ENCODE measurements around the gene RAPGEF4.

Gene RAPGEF4

DNA sequence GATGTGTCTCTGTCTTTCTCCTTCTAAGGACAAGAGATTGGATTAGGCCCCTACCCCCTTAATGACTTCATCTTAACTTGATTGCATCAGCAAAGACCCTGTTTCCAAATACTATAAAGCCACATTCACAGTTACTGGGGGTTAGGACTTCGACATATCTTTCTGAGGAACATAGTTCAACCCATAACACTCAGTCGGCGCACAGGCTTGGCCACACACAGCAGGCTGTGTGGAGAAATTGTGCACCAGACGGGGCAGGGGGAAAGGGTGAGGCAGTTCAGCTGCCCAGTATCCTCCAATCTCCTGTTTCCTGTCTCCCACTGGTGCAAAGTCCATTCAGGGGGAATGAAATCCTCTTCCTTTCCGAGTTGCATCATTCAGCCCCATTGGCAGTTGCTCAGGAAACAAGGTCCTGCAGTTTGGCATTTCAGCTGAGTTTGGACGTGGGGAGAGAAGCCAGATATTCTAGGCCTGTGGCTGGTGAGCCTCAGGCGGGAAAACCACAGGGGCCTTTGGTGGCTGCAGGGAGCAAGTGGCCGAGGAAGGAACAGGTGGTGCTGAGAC lies 9.4 kb upstream of the RAPGEF4 start:
- DNase-seq (ENCODE audit: extremely low read depth, low read depth) = no peak
- TF ChIP-seq, protein P1, sequence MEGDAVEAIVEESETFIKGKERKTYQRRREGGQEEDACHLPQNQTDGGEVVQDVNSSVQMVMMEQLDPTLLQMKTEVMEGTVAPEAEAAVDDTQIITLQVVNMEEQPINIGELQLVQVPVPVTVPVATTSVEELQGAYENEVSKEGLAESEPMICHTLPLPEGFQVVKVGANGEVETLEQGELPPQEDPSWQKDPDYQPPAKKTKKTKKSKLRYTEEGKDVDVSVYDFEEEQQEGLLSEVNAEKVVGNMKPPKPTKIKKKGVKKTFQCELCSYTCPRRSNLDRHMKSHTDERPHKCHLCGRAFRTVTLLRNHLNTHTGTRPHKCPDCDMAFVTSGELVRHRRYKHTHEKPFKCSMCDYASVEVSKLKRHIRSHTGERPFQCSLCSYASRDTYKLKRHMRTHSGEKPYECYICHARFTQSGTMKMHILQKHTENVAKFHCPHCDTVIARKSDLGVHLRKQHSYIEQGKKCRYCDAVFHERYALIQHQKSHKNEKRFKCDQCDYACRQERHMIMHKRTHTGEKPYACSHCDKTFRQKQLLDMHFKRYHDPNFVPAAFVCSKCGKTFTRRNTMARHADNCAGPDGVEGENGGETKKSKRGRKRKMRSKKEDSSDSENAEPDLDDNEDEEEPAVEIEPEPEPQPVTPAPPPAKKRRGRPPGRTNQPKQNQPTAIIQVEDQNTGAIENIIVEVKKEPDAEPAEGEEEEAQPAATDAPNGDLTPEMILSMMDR (IDR thresholded peaks at IDR 0.05; ENCODE audit: low read depth, low read length) = no peak

DNA sequence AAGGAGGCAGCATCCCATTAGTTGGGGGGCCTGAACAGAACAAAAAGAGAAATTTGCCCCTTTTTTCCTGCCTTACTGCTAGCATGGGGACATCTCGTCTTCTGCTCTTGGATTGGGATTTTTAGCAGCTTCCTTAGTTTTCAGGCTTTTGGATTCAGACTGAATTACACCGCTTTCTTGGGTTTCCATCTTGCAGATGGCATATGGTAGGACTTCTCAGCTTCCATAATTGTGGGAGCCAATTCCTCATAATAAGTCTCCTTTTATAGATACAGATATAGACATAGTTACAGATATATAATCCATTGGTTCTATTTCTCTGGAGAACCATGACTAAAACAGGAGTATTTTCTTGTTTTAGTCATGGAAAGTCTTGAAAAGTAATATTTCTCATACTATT lies 5.2 kb upstream of the RAPGEF4 start:
- TF ChIP-seq, protein P1 (IDR thresholded peaks at IDR 0.05; ENCODE audit: low read depth, low read length) = no peak
- no peak for DNase-seq (ENCODE audit: extremely low read depth, low read depth)

DNA sequence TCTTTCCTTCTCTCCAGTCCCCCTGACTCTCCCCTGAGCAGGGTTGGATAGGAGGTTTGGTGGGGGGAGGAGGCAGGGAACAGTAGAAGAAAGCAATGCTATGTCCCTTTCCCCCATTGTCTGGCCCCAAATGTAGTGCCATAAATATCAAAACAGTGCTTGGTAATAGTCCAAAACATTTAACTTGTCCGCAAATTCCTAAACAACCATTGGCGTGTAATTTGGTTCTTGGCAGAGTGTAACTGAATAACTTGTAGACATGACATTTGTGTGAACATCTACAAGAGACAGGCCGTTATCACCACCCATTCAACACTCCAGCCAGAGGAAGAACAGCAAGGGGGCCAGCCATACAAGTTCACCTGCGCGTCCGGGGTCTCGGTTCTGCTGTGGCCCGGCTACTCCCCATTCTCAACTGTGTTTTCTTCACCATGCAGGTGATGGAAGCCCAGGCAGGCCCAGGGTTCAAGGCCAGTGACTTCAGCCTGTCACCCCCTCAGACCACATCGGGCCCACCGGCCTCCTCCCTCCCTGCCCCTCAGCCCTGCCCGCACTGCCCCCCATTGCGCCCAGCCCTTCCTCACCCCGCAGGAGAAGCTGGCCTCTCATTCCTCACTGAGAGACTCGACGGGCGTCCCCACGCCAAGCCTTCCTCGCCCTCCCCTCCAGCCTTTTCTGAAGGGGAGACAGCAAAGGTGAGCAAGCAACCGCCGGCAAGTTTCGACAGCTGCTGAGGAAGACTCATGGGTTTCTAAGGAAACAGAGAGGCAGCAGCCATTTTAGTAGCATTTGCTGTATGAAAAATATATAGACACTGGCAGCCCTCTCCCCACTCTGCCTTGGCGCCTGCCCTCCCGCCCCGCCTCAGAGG lies 699 bp upstream of the RAPGEF4 start:
- no peak for DNase-seq (ENCODE audit: extremely low read depth, low read depth)
- TF ChIP-seq, protein P1 (IDR thresholded peaks at IDR 0.05; ENCODE audit: low read depth, low read length) = no peak

GRCh38 chr2:172736424-172737174 lies 954 bp downstream of the RAPGEF4 start:
- TF ChIP-seq, protein P1 (IDR thresholded peaks at IDR 0.05; ENCODE audit: low read depth, low read length) = no peak
- DNase-seq (ENCODE audit: extremely low read depth, low read depth) = no peak

- DNase-seq (ENCODE audit: extremely low read depth, low read depth) = no peak
- TF ChIP-seq, protein P1 (IDR thresholded peaks at IDR 0.05; ENCODE audit: low read depth, low read length) = no peak
These were observed 4.1 kb downstream of the RAPGEF4 start for GRCh38 chr2:172739661-172740266.

- TF ChIP-seq, protein P1 (IDR thresholded peaks at IDR 0.05; ENCODE audit: low read depth, low read length) = no peak
These were observed 5.2 kb downstream of the RAPGEF4 start for GRCh38 chr2:172740856-172741255.

More at GRCh38 chr2:172740856-172741255, 5.2 kb downstream of the RAPGEF4 start:
- no peak for DNase-seq (ENCODE audit: extremely low read depth, low read depth)

All from AG09319 (cell line).